MM.1S (cell line): Measurements from ENCODE around the gene TRAPPC10.

ENCODE experiments used
- DNase-seq: peaks from one replicate; pipeline ENCODE4 v3.0.0-alpha.2; 2015
- H2AFZ ChIP-seq: fragments of 300-600 bp; sonication (generic); 2 replicates; pipeline ENCODE4 v1.6.0; 2016; ENCODE audit warnings: antibody characterized with exemption, low read length
- H3F3A ChIP-seq: fragments of 300-600 bp; sonication (generic); 2 replicates; pipeline ENCODE4 v1.6.1; 2016; ENCODE audit warnings: mild to moderate bottlenecking, antibody characterized with exemption, low read length, moderate library complexity, mixed read lengths; ENCODE audit not compliant: insufficient read depth
- H3K27ac ChIP-seq: fragments of 300-600 bp; sonication (generic); 2 replicates; pipeline ENCODE4 v1.5.1; 2016; ENCODE audit warnings: mild to moderate bottlenecking, low read length
- H3K27me3 ChIP-seq: fragments of 300-600 bp; sonication (generic); replicated peaks from 2 replicates; pipeline ENCODE4 v1.6.0; 2016; ENCODE audit warnings: low read length; ENCODE audit not compliant: insufficient read depth
- H3K36me3 ChIP-seq: fragments of 300-600 bp; sonication (generic); replicated peaks from 2 replicates; pipeline ENCODE4 v1.6.1; 2016; ENCODE audit warnings: mild to moderate bottlenecking, low read length, mixed read lengths; ENCODE audit not compliant: insufficient read depth
- H3K4me1 ChIP-seq: fragments of 300-600 bp; sonication (generic); 2 replicates; pipeline ENCODE4 v1.6.1; 2016; ENCODE audit warnings: low read length, mixed read lengths
- H3K4me2 ChIP-seq: fragments of 300-600 bp; sonication (generic); 2 replicates; pipeline ENCODE4 v1.6.0; 2016; ENCODE audit warnings: low read depth, low read length
- H3K4me3 ChIP-seq: fragments of 300-600 bp; sonication (generic); 2 replicates; pipeline ENCODE4 v1.5.1; 2016; ENCODE audit warnings: low read length, mixed read lengths
- H3K79me2 ChIP-seq: fragments of 300-600 bp; sonication (generic); 2 replicates; pipeline ENCODE4 v1.6.1; 2016; ENCODE audit warnings: mixed run types, low read length, mixed read lengths
- H3K9ac ChIP-seq: fragments of 300-600 bp; sonication (generic); 2 replicates; pipeline ENCODE4 v1.6.1; 2016; ENCODE audit warnings: low read length, mixed read lengths
- H3K9me2 ChIP-seq: fragments of 300-600 bp; sonication (generic); replicated peaks from 2 replicates; pipeline ENCODE4 v1.6.1; 2016; ENCODE audit warnings: mild to moderate bottlenecking, low read length, mixed read lengths; ENCODE audit not compliant: insufficient read depth
- H3K9me3 ChIP-seq: fragments of 300-600 bp; sonication (generic); replicated peaks from 2 replicates; pipeline ENCODE4 v1.6.1; 2016; ENCODE audit warnings: mild to moderate bottlenecking, low read length, mixed read lengths; ENCODE audit not compliant: insufficient read depth
- H4K20me1 ChIP-seq: fragments of 300-600 bp; sonication (generic); 2 replicates; pipeline ENCODE4 v1.6.1; 2016; ENCODE audit warnings: mild to moderate bottlenecking, low read length, moderate library complexity, mixed read lengths; ENCODE audit not compliant: insufficient read depth
- CTCF ChIP-seq: fragments of 300-600 bp; sonication (generic); IDR thresholded peaks from 2 replicates; pipeline ENCODE4 v1.5.1; 2016; ENCODE audit warnings: antibody characterized with exemption, low read length, mixed read lengths
- EZH2 ChIP-seq: fragments of 300-600 bp; sonication (generic); optimal IDR thresholded peaks from 2 replicates; pipeline ENCODE3; 2017; ENCODE audit warnings: low read depth, mild to moderate bottlenecking, antibody characterized with exemption, low read length, mixed read lengths
- EZH2phosphoT487 ChIP-seq: fragments of 300-600 bp; sonication (generic); IDR thresholded peaks from 2 replicates; pipeline ENCODE4 v1.6.1; 2018; ENCODE audit warnings: antibody characterized with exemption, low read length

The TRAPPC10 gene

GRCh38 chr21:43986544-43987451 is 25.3 kb upstream of the TRAPPC10 start:
- Histone ChIP-seq H3K9me2 (no peaks in the 10 kb centered on the region), H3K27ac (no peak overlapping the region), H3F3A (peaks cover 5% of the 10 kb centered on the region), H2AFZ (no peak overlapping the region), H3K4me3 (no peak overlapping the region), H3K4me1 (no peaks in the 10 kb centered on the region), H3K9me3 (no peaks in the 10 kb centered on the region), H3K27me3 (peaks cover 3% of the 10 kb centered on the region), H3K36me3 (no peaks in the 10 kb centered on the region), H3K9ac (no peak overlapping the region), H3K79me2 (no peaks in the 10 kb centered on the region), H4K20me1 (no peaks in the 10 kb centered on the region), H3K4me2 (no peak overlapping the region)
- no peak for DNase-seq
- TF ChIP-seq EZH2 = no peak
- no peak for TF ChIP-seq EZH2phosphoT487
- TF ChIP-seq CTCF = no peak

DNA sequence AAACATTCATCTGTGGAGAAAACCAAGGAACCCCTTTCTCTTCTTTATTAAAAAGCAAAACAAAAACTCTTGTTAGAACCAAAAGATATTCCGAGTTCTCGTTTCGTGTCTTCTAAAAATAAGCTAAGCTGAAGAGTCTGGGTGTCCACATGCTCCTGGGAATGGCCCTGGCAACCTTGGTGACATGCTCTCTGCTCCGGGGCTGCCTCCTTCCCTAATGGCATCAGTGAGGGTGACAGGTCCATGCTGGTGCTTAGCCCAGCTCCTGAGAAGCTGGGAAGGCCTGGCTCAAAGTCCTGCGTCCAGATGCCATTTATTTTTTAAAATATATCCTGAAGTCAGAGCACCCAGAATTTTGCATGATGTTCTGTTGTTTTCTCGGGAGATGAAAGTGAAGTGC is 24.6 kb upstream of the TRAPPC10 start:
- H2AFZ ChIP-seq = no peak overlapping the region
- H3K4me1 ChIP-seq = no peaks in the 10 kb centered on the region
- H3K27ac ChIP-seq = no peak overlapping the region
- peaks cover 9% of the 10 kb centered on the region for H3K27me3 ChIP-seq
- no peak for DNase-seq
- no peaks in the 10 kb centered on the region for H3K9me3 ChIP-seq
- TF ChIP-seq EZH2 (no peak), CTCF (no peak), EZH2phosphoT487 (no peak)
- no peaks in the 10 kb centered on the region for H3K9me2 ChIP-seq
- H3K4me3 ChIP-seq = no peak overlapping the region
- H3K79me2 ChIP-seq = no peaks in the 10 kb centered on the region
- no peak overlapping the region for H3K9ac ChIP-seq
- no peaks in the 10 kb centered on the region for H4K20me1 ChIP-seq
- H3K4me2 ChIP-seq = no peak overlapping the region
- H3K36me3 ChIP-seq = no peaks in the 10 kb centered on the region
- H3F3A ChIP-seq = peaks cover 5% of the 10 kb centered on the region

GRCh38 chr21:43988016-43988415 is 24.1 kb upstream of the TRAPPC10 start:
- no peak overlapping the region for H3K4me2 ChIP-seq
- H4K20me1 ChIP-seq = no peaks in the 10 kb centered on the region
- H3K4me3 ChIP-seq = no peak overlapping the region
- H3K27ac ChIP-seq = no peak overlapping the region
- no peak overlapping the region for H3K9ac ChIP-seq
- no peak for DNase-seq
- peaks cover 5% of the 10 kb centered on the region for H3F3A ChIP-seq
- no peaks in the 10 kb centered on the region for H3K79me2 ChIP-seq
- H3K4me1 ChIP-seq = no peaks in the 10 kb centered on the region
- H3K36me3 ChIP-seq = no peaks in the 10 kb centered on the region
- no peaks in the 10 kb centered on the region for H3K9me2 ChIP-seq
- no peak overlapping the region for H2AFZ ChIP-seq
- H3K9me3 ChIP-seq = no peaks in the 10 kb centered on the region
- peaks cover 14% of the 10 kb centered on the region for H3K27me3 ChIP-seq
- no peak for TF ChIP-seq CTCF
- no peak for TF ChIP-seq EZH2
- TF ChIP-seq EZH2phosphoT487 = no peak
